NCI-H2196 treated with DMSO at 0.1 percent for 48 hours (cell line): ENCODE measurements around the gene COPZ2.
"Not testable (repeated sequence)": the region's sequence is repeated elsewhere in the genome, so short reads cannot be mapped to it uniquely, and the experiment has no call there.

Experiments used
- DNase-seq: peaks from one replicate; lab custom pipeline; 2025; ENCODE audit not compliant: unreplicated experiment; lab: John Stamatoyannopoulos, UW

The COPZ2 gene

DNA sequence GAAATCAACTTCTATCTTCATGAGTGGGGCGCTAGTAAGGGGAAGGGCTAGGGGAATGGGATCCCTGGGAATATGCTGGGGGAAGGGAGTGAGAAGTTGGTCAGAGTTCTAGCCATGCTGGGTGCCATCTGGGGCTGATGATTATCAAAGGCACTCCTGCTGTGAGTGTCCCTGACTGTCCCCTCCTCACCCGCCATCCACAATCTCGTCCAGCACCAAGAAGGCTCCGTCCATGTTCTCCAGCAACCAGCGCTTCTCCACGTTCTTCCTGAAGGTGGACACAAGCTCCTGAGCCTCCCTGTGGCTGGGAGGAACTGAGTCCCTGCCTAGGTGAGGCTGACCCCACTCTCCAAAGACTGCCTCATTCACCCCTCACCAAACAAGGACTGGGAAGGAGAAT is 5.6 kb downstream of the COPZ2 start:
- no peak for DNase-seq

DNA sequence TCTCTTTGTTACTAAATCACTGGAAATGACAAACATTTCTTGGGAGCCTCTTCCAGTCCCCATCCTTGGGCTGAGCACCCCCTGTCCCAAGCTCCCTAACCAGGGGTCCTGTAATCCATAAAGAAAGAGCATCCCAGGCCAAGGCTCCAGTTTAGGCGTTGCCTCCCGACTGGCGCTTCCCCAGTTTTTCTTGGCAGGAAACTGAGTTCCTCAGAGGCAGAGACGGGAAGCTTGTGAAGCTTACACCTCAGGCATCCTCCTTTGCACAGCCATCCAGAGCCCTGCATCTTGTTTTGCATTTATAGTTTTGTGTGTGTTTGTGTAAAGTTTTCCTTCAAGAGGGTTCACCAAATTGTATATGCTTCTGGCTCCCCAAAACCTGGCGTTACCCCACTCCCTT is 7.1 kb downstream of the COPZ2 start:
- DNase-seq = no peak

DNA sequence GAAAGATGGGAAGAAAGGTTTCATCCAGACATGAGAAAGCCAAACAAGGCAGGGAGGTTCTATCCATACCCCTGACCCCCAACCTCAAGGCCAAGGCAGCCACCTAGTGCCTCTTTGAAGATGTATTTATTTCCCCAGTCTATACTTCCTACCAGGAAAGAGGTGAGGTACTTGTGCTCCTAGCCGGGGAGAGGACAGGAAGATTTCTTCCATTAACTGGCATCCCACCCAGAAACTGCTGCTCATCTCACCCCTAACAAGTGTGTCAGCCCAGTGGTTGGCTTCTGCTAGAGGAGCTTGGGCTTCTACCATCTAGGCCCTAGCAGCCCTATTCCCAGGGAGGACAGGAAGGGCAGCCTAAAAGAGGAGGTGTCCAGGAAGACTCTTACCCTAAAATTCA is 8.9 kb downstream of the COPZ2 start:
- DNase-seq = no peak

DNA sequence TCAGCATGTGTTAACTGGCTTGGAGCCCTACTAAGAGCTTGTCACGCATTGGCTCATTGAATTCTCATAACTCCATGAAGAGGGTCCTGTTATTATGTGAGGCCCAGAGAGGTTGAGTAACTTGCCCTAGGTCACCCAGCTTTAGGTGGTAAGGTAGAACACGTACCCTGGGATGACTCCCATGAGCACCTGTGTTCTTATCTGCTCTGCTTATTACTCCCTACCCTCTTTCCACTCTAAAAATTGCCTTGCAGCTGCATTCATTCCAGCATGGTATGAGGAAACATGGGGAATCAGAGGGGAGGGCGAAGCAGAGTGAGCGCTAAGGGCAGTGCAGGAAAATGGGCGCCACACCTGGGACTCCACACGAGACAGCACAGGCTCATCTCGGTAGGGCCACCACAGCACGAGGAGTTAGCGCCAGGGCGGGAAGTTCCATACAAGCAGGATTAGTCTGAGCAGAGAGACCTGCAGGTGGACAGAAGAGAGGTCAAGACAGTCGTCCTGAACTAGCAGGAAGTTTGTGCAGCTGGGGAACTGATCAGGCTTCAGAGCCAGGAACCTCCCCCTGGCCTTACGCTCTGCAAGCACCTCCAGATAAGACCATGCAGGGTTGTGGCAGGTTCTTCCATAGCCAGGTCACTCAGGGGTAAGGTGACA is 10.1 kb downstream of the COPZ2 start:
- DNase-seq = no peak

DNA sequence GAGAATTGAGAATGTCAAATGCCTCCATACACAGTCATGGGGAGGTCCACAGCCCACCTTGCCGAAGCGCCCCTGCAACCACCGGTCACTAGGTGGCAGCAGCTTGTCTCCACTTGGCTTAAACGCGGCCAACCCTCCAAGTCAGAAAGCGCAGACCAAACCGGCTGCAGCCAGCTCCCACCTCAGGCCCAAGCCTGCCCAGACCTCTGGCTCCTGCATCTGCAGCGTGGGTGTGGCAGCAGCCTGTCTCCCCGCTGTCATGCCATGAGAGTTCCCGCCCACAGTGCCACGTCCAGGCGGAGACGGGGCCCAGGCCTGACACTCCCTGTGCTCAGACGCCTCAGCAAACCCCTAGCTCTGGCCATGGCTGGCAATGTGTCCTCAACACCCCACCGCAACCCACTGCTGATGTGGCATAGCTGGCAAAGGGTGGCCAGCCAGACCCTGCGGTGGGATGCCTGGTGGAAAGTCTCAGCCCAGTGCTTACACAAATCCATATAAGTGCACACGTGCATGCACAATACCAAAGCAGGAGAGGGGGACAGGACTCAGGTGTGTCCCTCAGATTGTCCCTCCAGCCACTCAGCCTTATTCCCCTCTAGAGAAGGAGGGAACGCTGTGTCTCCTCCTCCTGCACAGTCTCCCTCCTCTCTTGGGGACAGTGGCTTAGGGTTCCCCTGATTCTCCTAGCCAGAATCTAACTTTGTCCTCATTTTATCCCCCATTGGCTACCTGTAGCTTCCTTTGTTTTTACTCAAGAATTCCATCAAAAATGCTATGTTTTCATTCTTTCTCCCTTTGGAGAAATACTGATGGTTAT is 10.9 kb downstream of the COPZ2 start:
- peak; percentile 92 for DNase-seq

DNA sequence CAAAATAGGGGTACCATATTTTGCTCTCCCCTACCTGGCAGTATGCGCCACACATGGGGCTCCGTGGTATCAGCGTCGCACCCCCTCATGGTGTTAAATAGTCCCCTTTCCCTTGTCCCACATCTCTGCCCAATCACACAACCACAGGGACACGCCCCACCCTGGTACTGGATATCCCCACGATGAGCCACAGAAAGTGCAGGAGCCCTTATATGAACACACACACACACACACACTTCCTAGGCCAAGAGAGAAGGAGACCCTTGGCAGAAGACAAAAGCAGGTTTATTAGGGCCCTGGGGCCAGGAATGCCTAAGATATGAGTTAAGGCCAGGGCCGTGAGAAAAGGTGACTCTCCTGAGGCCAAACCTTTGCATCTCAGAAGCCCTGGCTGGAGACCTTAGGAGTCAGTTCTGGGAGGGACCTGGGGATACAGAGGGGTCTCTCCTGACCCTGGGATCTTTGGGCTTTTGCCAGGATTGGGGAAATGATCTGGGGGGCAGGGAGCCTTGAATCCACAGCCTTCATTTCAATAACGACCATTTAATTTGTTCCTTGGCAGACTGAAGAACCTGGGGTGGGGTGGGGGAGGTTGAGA is 11.6 kb downstream of the COPZ2 start:
- no peak for DNase-seq

DNA sequence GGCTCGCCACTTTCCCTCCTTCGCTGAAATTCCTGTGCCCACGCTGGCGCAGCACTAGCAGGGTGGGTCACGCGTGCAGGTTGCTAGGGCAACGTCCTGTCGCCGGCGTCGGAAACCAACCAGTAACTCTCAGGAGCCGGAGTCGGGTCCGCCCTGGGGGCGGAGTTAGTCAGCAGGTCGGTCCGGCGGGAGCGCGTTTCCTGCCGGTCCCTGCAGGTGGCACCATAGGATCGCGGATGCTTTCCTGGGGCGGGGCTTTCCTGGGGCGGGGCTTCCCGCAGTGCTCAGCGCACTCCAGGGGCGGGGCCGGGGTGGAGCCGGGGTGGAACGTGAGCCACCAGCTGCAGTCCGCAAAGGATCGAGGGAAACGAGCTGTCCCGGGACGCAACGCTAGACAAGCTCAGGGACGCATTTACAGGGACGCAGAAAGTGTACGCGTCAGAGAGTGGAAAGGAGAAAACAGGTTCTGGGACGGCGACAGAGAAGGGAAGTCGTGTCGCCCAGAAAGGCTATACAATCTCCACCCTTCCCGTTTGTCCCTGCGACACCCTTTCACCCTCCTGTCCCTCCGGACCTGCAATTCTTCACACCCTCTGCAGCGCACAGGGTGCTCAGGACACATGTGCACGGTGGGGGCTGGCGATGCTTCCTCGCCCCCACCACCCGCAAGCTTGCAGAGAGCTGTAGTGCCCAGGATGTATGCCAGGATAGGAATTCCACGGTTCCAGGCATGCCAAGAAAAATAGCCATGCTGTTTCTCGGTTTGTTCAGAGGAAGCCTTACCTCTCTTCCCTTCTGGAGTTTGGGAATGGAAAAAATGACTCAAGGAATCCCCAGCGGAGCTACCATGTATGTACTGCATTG is 12.3 kb downstream of the COPZ2 start:
- DNase-seq = peak; percentile 88

DNA sequence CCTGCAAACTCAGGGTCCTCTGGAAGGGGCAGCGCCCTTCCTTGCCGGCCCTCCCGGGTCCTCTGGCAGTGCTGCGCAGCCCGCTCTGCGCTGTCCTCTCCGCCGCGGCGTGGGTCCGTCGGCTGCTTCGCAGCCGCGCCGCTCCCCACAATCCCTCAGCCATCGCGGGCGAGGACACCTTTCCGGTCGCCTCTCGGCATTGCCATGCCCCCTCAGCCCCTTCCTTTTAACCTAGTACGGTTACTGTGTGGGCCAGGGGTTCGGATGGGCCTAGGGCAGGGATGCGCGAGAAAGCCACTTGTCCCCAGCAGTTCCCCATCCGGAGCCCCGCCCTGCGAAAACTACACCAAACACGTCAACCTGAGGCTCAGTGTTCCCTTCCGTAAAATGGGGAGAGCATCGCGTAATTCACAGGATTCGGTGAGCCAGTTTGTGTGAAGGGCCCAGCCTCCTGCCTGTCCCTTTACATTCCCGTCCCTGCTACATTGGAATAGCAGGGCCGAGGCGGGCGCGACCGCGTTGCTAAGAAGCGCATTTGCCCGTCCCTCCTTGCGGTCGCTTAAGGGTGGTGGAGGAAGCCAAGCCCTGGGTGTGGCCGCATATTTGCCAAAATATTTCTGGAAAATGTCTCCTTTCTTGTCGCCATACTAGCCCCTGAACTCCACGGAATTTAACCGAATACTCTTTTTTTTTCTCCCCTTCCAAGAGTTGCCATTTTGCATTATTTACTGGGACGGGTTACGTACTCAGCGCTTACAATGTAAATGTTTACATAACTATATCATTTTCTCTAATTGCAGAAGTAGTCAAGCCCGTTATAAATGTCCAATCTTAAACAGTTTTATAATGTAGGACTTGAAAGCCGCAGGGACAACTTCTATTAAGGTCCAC is 13.2 kb downstream of the COPZ2 start:
- DNase-seq = no peak

DNA sequence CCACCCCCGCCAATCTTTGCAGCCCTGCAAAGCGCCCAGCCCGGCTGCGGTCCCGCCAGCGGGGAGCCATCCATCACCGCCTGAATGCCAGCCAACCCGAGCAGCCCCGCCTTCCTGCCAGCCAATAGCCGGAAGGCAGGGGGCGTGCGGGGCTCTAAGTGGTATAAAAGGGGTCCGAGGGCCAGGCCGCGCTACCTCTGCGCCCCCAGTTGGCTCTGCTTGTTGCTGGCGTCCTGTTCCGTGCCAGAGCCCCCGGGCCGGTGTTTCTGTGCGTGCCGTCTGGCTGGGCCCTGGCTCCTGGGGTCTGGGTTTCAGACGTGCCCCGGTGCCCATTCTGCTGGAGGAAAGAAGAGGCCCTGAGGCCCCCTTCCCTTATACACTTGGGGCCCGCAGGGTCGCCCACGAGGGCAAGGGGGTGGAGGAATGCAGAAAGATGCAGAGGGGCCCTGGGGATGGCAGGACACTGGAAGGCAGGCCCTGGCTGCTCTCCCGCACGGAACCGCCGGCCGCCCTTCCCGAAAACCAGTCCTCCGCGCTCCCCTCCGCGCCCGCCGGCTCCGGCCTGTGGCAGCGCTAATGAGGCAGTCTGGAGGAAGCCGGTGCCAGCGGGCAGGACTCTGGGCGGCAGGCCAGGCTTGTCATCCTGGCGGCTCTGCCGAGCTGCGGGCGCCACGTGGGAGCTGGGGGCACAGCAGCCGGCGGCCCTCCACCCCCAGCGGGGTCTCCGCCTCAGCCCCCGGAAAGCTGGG is 14.0 kb downstream of the COPZ2 start:
- DNase-seq = peak; percentile 68

DNA sequence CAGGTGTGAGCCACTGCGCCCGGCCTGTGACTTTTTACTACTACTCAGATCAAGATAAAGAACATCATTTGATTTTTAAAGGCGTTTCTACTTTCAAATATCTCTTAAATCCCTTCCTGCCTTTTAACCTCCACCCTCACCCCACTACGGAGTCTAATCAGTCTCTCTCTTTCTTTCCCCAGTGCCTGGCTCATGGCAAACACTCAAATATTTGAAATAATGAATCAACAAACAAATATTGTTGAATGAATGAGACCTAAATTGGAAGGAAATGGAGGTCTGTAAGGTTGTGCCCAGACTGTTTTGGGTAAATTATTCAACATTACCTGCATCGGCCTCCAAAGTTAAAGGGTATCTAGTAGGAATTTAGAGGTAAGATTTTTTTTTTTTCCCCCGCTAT is 14.7 kb downstream of the COPZ2 start:
- no peak for DNase-seq

DNA sequence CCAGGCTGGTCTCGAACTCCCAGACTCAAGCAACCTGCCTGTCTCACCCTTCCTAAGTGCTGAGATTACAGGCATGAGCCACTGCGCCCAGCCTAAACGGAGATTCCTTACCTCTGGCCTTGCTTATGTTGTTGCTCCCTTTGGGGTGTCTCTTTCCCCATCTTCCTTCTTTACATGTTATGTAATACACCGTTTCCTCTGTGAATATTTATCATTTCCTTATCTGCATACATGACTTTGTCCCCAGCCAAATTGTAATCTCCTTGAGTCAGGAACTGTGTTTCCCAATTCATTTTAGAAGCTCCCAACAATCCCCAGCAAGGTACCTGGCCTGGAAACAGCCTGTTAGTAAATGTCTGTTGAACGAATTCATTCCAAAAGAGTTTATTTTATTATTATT is 15.7 kb downstream of the COPZ2 start:
- DNase-seq = no peak

DNA sequence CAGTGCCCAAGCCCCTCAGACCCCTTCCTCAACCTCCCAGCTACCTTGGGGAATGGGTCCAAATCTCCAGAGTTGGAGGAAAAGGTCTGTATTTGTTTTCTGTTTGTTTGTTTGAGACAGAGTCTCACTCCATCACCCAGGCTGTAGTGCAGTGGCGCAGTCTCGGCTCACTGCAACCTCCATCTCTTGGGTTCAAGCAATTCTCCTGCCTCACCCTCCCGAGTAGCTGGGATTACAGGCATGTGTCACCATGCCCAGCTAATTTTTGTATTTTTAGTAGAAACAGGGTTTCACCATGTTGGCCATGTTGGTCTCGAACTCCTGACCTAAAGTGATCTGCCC is 19.8 kb downstream of the COPZ2 start:
- DNase-seq = not testable (repeated sequence)

DNA sequence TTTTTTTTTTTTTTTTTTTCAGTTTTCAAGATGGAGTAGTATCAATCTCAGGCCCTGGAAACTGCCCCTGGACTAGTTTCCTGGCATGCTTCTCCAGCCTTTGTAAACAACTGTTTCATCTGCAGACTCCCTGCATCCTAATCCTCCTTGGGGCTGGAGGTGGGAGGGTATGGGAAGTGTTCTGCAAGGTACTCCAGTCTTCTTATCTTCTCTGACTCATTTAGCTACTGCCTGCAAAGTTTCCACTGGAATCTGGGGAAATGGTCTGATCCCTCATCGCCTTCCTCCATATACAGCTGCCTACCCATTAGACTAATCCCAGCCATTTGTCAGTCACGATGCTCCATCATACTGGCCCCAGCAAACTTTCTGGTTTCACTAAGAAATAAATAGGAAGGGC is 21.5 kb downstream of the COPZ2 start:
- no peak for DNase-seq

DNA sequence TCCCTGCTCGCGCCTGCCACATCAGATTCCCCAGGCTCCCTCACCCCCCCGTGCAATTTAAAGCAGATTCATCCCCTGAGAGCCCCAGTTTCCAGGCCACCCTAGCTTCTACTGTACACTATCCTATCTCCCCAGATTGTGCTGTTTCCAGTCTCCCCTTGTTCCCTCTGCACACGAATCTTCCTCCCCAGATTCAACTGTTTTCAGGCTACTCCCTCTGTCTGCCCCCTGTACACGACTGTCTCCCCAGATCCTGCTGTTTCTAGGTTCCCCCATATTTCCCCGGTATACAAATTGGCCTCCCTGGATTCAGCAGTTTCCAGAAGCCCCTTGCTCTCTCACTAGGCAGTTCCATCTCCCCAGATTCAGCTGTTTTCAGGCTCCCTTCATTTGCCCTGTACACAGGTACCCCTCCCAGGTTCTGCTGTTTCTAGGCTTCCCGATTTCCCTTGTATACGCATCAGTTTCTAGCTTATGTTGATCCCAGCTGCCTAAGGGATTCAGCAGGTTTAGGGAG is 22.9 kb downstream of the COPZ2 start:
- no peak for DNase-seq

DNA sequence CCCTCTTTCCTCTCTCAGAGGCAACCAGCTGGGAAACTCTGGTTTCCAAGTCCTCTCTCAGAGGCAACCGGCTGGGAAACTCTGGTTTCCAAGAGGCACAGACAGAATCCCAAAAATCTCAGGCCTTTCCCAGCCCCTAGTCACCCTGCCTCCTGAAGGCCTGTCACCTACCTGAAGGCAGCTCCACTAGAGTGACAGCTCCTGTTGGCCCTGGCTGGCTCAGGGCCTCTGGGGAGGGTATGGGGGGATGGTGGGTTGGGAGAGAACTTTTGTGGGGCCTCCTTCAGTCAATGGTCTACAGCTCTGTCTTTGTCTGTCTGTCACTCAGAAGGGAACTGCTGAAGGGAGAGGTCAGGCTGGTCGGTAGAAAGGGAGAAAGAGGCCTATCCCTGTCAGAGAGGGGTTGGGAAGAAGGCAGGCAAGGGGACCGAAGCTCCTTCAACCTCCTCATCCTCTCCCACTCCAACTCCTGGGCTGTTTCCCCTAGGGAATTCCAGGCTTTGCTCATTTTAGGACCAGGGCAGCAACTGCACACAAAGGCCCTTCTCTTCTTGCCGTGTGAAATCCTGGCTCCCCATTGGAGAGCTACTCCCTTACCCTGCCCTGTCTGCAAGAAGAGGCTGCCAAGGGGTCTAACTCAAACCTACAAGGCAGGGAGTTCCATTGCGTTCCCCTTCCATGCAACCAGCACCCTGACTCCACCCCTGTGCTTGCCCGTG is 23.6 kb downstream of the COPZ2 start:
- DNase-seq = no peak

DNA sequence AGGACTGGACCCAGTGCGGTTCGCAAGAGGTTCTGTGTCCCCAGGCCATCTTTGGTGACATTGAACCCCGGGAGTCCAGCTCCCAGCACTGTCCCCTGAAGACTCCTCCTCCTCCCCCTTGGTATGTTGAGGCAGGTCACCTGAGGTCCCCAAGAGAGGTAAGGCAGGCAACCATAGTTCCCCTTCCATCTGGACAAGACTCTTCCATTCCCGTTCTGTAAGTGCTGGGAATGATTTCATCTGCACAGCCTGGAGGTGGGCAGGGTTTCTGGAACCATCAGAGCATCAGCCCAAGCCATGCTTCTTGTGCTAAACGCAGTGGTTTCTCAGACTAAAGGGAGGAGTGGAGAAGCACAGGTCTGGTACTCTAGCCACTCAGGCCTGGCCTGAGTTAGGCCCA is 24.9 kb downstream of the COPZ2 start:
- DNase-seq = no peak

DNA sequence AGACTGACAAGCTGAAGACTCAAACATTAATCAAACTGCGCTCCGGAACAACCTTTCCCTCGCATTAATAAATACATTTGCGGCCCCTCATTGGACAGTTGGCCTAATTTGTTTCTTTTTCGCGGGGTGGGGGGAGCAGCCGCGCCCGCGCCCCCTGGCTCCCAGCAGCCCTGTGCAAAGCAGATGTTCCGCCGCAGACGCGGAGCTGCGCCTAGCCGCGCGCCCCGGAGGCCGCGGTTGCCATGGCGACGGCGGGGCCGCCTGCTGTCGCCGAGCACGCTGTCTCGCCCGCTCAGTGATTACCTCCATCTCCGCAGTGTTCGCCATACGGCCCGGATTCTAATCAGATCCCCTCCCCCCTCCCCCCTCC is 25.5 kb downstream of the COPZ2 start:
- peak; percentile 34 for DNase-seq

DNA sequence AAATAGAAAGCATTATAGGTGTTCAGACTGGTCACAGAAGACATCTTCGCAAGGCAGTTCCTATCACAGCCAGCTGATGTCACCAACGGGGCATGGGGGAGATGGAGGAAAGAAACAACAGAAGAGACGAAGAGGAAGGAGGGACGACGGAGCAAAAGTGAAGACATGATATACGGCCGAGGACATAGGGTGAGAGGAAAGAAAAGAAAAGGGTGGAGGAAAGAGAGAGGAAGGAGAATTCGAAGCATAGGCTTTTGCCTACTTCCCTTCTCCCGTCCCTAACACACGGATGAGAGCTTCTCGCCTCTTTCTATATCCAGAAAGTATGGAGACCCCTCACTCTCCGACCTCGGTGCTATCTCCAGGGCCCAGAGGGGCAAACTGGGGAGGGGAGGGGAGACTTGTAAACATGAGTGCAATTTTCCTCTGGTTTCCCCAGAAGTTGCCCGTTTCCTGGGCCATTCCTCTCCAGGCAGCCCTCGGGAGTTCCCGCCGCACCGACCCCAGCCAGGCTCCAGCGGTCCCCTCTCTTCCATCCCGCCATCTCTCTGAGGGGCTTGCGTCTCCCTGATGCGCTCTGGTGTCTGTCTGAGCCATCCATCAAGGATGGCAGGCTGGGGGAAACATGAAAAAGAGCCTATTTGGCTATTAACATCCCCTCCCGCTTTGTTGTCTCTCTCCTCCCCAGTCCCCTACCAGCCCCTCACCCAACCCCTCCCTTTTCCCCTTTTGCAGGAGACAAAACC is 26.0 kb downstream of the COPZ2 start:
- peak; percentile 44 for DNase-seq
